Endothelial cell of umbilical vein (primary cell): ENCODE results near the gene MGAT5. TPM values are rescaled to one million over a fixed set of nuclear protein-coding genes. Genes with fewer than 3 reads are reported as not detected.
"Not testable (repeated sequence)": the region's sequence is repeated elsewhere in the genome, so short reads cannot be mapped to it uniquely, and the experiment has no call there.

Experiments used
- BruUV-seq: library from RNA; stranded (reverse); fragments of 400-500 nt; replicated peaks from 2 replicates; lab custom pipeline; 2021; lab: Mats Ljungman, UMichigan
- CTCF ChIA-PET: fragments of 300-600, 350-600 bp; sonication (Branson Sonifier 250); formaldehyde crosslinking; loops from one replicate; lab custom pipeline; 2021; ENCODE audit warnings: antibody characterized with exemption, inconsistent platforms; lab: Charles Lee
- POLR2A ChIA-PET: fragments of 300-600, 350-600 bp; sonication (Branson Sonifier 250); formaldehyde crosslinking; loops from one replicate; lab custom pipeline; 2021; ENCODE audit warnings: antibody characterized with exemption, inconsistent platforms; lab: Charles Lee
- DNase-seq: peaks from one replicate; pipeline ENCODE4 v3.0.0-alpha.2; 2011; ENCODE audit warnings: low read depth, low spot score
- FAIRE-seq: peaks from 2 replicates; lab custom pipeline; 2011; peaks lifted over from hg19 to GRCh38; lab: Jason Lieb, UNC
- H2AFZ ChIP-seq: 2 replicates; pipeline ENCODE4 v1.6.0; 2012; ENCODE audit warnings: low read depth, low read length, control low read depth, inconsistent platforms
- H3K27ac ChIP-seq: 2 replicates; pipeline ENCODE4 v1.5.1; 2011; ENCODE audit warnings: low read depth, mild to moderate bottlenecking, control low read depth, low read length, moderate library complexity; ENCODE audit not compliant: insufficient read depth
- H3K27me3 ChIP-seq, 2 experiments: 2 replicates each; pipeline versions ENCODE4 v1.6.0 to v1.6.1; 2011; ENCODE audit warnings: low read length in 2 of 2, mixed read lengths in 1 of 2; ENCODE audit not compliant: control insufficient read depth in 2 of 2, insufficient read depth in 2 of 2
- H3K36me3 ChIP-seq, 2 experiments: 2 replicates in 1 of 2; 3 replicates in 1 of 2; pipeline ENCODE4 v1.5.1; 2011; ENCODE audit warnings: low read length in 2 of 2, mild to moderate bottlenecking in 1 of 2, moderate library complexity in 1 of 2; ENCODE audit not compliant: control insufficient read depth in 2 of 2, insufficient read depth in 2 of 2; ENCODE audit errors: extremely low read depth in 1 of 2
- H3K4me1 ChIP-seq: 3 replicates; pipeline ENCODE4 v1.5.1; 2011; ENCODE audit warnings: mild to moderate bottlenecking, low read length; ENCODE audit not compliant: control insufficient read depth, insufficient read depth; ENCODE audit errors: extremely low read depth
- H3K4me2 ChIP-seq: 2 replicates; pipeline ENCODE4 v1.6.1; 2011; ENCODE audit warnings: low read length, control low read depth, mixed read lengths; ENCODE audit not compliant: insufficient read depth
- H3K4me3 ChIP-seq, 3 experiments: fragments of 200-600 bp in 1 of 3; sonication (generic), shearing (Covaris generic) in 1 of 3; replicated peaks in 1 of 3; 2 replicates each; pipeline ENCODE4 v1.5.1; 2011 to 2016; ENCODE audit warnings: control low read depth in 3 of 3, low read length in 3 of 3, mild to moderate bottlenecking in 2 of 3, inconsistent platforms in 1 of 3, low read depth in 1 of 3, moderate library complexity in 1 of 3; ENCODE audit not compliant: insufficient read depth in 1 of 3
- H3K79me2 ChIP-seq: 2 replicates; pipeline ENCODE4 v1.6.0; 2012; ENCODE audit warnings: low read length, inconsistent platforms; ENCODE audit not compliant: control insufficient read depth, insufficient read depth
- H3K9ac ChIP-seq: replicated peaks from 2 replicates; pipeline ENCODE3; 2011; ENCODE audit warnings: low read length, control low read depth; ENCODE audit not compliant: insufficient read depth; ENCODE audit errors: extremely low read depth
- H3K9me1 ChIP-seq: replicated peaks from 3 replicates; pipeline ENCODE4 v1.6.0; 2011; ENCODE audit warnings: mild to moderate bottlenecking, low read length; ENCODE audit not compliant: control insufficient read depth, insufficient read depth; ENCODE audit errors: extremely low read depth
- H3K9me3 ChIP-seq: replicated peaks from 2 replicates; pipeline ENCODE4 v1.5.1; 2012; ENCODE audit warnings: low read length, inconsistent platforms; ENCODE audit not compliant: control insufficient read depth, insufficient read depth
- H4K20me1 ChIP-seq: replicated peaks from 2 replicates; pipeline ENCODE3; 2011; ENCODE audit warnings: mild to moderate bottlenecking, low read length; ENCODE audit not compliant: control insufficient read depth, insufficient read depth; ENCODE audit errors: extremely low read depth
- EZH2 ChIP-seq: IDR thresholded peaks from 2 replicates; pipeline ENCODE4 v1.6.1; 2012; ENCODE audit warnings: borderline replicate concordance, low read depth, mild to moderate bottlenecking, moderate library complexity, low read length, inconsistent platforms; ENCODE audit not compliant: severe bottlenecking
- GATA2 ChIP-seq: IDR thresholded peaks from 2 replicates; pipeline ENCODE4 v1.7.0; 2011; ENCODE audit warnings: low read depth, mild to moderate bottlenecking, moderate library complexity, mixed read lengths, low read length; ENCODE audit not compliant: insufficient read length, insufficient read depth
- dilution Hi-C: fragments of 300-500 bp; cut with MboI; formaldehyde crosslinking; loops from one replicate; pipeline ENCODE4 v1.15.0; 2019; ENCODE audit warnings: low sequenced_read_pairs; ENCODE audit not compliant: extremely low pct_ligation_motif_present
- intact Hi-C: fragments of 100-400 bp; cut with micrococcal nuclease; formaldehyde crosslinking; loops from one replicate; pipeline ENCODE4 v1.10.0; 2022
- polyA plus RNA-seq, 4 experiments: library from polyadenylated mRNA; depleted of rRNA in 3 of 4; stranded (reverse) in 3 of 4; unstranded in 1 of 4; fragments of >200 nt; gene quantifications; 2 replicates each; pipeline versions ENCODE4 v1.2.1 to v1.2.3, GENCODE V29; 2011 to 2012; ENCODE audit warnings: missing spikeins in 1 of 4
- total RNA-seq: library from RNA; stranded (reverse); gene quantifications from 2 replicates; pipeline ENCODE4 v1.2.3, GENCODE V29; 2021

MGAT5 gene
- total and polyA plus RNA-seq, 2 donors (not counting 3 experiments of a cell fraction or from before 2014, with no cell fraction given) = 17.7 to 84.1 TPM

DNA sequence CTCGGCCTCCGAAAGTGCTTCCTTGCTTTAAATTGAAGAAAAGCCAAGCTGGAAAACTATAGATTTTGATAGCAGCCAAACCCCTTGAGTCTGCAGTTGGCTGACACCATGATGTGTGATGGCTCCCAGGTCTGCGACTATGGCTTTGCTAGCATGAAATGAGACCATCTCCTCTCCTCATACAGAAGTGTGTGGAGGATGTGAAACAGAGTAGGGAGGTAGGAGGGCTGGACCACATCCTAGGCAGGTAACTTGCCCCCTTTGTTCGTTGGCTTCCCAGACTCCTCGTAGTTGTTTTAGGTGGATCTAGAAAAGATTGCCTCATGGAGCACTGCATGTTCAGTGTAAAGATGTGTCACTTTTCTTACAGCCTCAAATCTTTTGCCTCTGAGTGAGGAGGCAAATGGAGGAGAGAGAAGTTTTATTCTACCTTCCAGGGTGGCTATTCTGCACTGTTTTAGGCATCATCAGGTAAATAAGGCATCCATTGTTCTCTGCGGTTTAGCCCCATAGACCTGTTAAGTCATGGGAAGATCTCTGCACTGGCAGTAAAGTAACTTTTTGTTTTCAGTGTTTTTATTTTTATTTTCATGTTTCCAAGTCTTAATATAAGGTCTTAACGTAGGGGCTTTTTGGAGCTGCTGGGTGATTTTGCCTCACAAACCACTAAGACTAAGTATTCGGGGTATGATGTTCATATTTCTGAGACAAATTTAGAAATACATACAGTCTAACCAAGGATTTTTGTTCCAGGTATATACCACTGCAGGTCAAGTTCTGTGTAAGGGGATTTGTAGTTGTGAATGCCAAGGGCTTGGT is 40.1 kb downstream of the MGAT5 start:
- POLR2A ChIA-PET = no interaction called here
- DNase-seq (no peak), FAIRE-seq (no peak)
- TF ChIP-seq EZH2 (no peak), GATA2 (no peak)
- no peaks in the 10 kb centered on the region for H3K9me1 ChIP-seq
- CTCF ChIA-PET = interaction anchor here (0.6 to 0.9 kb wide), 2 partner anchors 8 to 15 kb away, joined by 3 read pairs; no protein-coding TSS in a partner anchor
- no peak overlapping the region for H2AFZ ChIP-seq
- H3K36me3 ChIP-seq = no peaks in the 10 kb centered on the region
- H3K4me1 ChIP-seq = peaks cover 32% of the 10 kb centered on the region
- dilution Hi-C loops (no loop called here), intact Hi-C loops (no loop called here)
- no peaks in the 10 kb centered on the region for H3K9me3 ChIP-seq
- no peak overlapping the region for H3K4me2 ChIP-seq
- no TSS peak for BruUV-seq
- no peak overlapping the region for H3K27ac ChIP-seq
- no peaks in the 10 kb centered on the region for H3K79me2 ChIP-seq
- no peaks in the 10 kb centered on the region for H3K27me3 ChIP-seq
- H4K20me1 ChIP-seq = no peaks in the 10 kb centered on the region
- no peak overlapping the region for H3K4me3 ChIP-seq
- H3K9ac ChIP-seq = no peak overlapping the region

DNA sequence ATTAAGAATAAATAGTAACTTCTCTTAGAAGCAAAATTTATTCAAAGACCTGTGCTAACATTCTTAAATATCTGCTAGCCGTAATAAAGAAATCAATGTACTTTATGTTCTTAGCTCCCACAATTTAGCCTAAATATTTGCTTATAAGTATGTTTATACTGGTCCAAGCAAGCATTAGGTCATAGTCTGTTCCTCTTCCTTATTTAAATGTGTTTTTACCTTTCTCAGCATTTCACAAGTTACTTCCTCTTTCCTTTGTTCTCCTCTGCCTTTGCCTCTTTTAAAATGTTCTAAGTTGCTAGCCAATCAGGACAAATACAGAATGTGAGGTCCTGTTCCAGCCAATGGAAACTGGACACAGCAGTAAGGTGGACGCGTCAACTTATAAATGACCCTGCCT is 40.7 kb downstream of the MGAT5 start:
- H3K9me1 ChIP-seq, H3K79me2 ChIP-seq, H3K4me3 ChIP-seq, H3K27ac ChIP-seq, DNase-seq, intact Hi-C loops, H3K4me2 ChIP-seq, H4K20me1 ChIP-seq, dilution Hi-C loops, POLR2A ChIA-PET, CTCF ChIA-PET, FAIRE-seq, H3K36me3 ChIP-seq, BruUV-seq, H3K27me3 ChIP-seq, H2AFZ ChIP-seq, H3K9ac ChIP-seq, H3K9me3 ChIP-seq: not testable (repeated sequence)
- peaks cover 30% of the 10 kb centered on the region for H3K4me1 ChIP-seq
